ENCODE results near the gene TCF7L1. TPM values are rescaled to one million over a fixed set of nuclear protein-coding genes. Genes with fewer than 3 reads are reported as not detected.

Gene TCF7L1
- polyA plus RNA-seq, 1 donor (not counting 4 experiments of a cell fraction or from before 2014, with no cell fraction given) = 1.0 TPM

GRCh38 chr2:85159589-85159988 is 26.4 kb downstream of the TCF7L1 start:
- Histone ChIP-seq H3K4me3 (ENCODE audit: control insufficient read depth in 2 of 3, extremely low read depth in 1 of 3, insufficient read depth in 2 of 3, low read depth in 1 of 3, low read length in 3 of 3) (no peak overlapping the region), H3K27ac (ENCODE audit: control insufficient read depth, insufficient read depth, low read length) (no peak overlapping the region), H3K9ac (ENCODE audit: control insufficient read depth, extremely low read depth, insufficient read depth, low read length) (no peak overlapping the region), H3K27me3 (ENCODE audit: control insufficient read depth, extremely low read depth, insufficient read depth, low read length) (no peaks in the 10 kb centered on the region), H3K4me1 (ENCODE audit: control insufficient read depth, extremely low read depth, insufficient read depth, low read length) (no peaks in the 10 kb centered on the region), H4K20me1 (ENCODE audit: control insufficient read depth, extremely low read depth, insufficient read depth, low read length) (peaks cover 2% of the 10 kb centered on the region), H3K4me2 (ENCODE audit: control insufficient read depth, extremely low read depth, insufficient read depth, low read depth, low read length) (no peak overlapping the region), H3K79me2 (ENCODE audit: control insufficient read depth, insufficient read depth, low read length) (no peaks in the 10 kb centered on the region), H2AFZ (ENCODE audit: control insufficient read depth, low read length) (no peak overlapping the region), H3K36me3 (ENCODE audit: control insufficient read depth in 2 of 2, extremely low read depth in 1 of 2, insufficient read depth in 2 of 2, low read length in 2 of 2) (no peaks in the 10 kb centered on the region), H3K9me1 (ENCODE audit: control insufficient read depth, extremely low read depth, insufficient read depth, low read length) (no peaks in the 10 kb centered on the region), H3K9me3 (ENCODE audit: control insufficient read depth, low read depth, low read length) (no peaks in the 10 kb centered on the region)
- FAIRE-seq = no peak
- no peak for DNase-seq (ENCODE audit: low read depth, low spot score)
- dilution Hi-C loops (cut with MboI; ENCODE audit: extremely low pct_ligation_motif_present, low sequenced_read_pairs) = no loop called here
- no peak for TF ChIP-seq CTCF (optimal IDR thresholded peaks at IDR 0.05 in 1 of 3, IDR thresholded peaks at IDR 0.05 in 1 of 3, conservative IDR thresholded peaks at IDR 0.05 in 1 of 3; ENCODE audit: extremely low read depth in 1 of 3, insufficient read depth in 2 of 3, low read length in 3 of 3)
- no peak for TF ChIP-seq EZH2 (IDR thresholded peaks at IDR 0.05; ENCODE audit: low read length)

DNA sequence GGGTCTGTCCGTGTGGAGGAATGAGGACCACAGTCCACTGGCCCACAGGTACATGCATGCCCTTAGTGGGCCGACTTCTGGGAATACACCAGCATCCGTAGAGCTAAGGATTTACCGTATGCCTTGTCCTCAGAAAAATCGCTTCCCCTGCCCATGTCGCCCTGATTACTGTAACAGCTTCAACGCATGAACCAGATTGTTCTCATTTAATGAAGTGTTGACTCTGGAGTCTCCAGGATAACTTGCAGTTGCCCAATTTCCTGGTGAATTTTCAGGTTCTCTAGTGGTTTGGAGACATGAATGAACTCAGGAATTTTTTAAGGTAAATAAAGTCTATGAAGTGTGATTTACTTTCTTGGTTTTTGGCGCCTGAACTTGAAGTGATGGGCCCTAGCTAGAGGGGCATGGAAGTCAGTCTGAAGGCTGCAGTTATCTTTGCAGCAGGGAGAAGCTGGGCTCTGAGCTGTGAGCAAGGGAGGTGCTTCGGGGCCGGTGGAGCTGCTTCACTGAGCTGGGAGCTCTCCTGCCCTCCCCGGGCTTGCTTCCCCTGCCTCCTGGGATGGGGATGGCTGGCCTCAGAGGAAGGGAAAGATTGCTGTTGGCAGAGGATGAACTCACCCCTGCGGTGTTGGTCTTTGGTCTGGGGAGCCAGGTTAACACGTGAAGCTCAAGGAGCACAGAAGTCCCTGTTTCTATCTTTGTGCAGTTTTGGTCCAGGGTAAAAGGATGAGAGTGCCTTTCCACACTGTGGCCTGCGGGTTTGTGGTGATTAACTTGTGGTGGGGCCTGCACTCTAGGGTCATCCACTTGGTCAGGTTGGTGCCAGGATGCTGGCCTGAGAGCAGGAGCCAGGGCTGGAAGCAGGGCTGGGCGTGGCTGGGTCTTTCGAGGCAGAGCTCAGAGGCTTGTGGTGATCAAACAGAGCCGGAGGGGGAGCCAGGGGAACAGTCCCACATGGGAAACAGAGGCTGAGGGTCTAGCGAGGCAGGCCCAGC is 28.1 kb downstream of the TCF7L1 start:
- H3K9ac ChIP-seq (ENCODE audit: control insufficient read depth, extremely low read depth, insufficient read depth, low read length) = no peak overlapping the region
- no peak overlapping the region for H3K27ac ChIP-seq (ENCODE audit: control insufficient read depth, insufficient read depth, low read length)
- dilution Hi-C loops (cut with MboI; ENCODE audit: extremely low pct_ligation_motif_present, low sequenced_read_pairs) = no loop called here
- DNase-seq (ENCODE audit: low read depth, low spot score) (no peak), FAIRE-seq (no peak)
- peaks cover 2% of the 10 kb centered on the region for H4K20me1 ChIP-seq (ENCODE audit: control insufficient read depth, extremely low read depth, insufficient read depth, low read length)
- no peaks in the 10 kb centered on the region for H3K36me3 ChIP-seq (ENCODE audit: control insufficient read depth in 2 of 2, extremely low read depth in 1 of 2, insufficient read depth in 2 of 2, low read length in 2 of 2)
- H3K9me3 ChIP-seq (ENCODE audit: control insufficient read depth, low read depth, low read length) = no peaks in the 10 kb centered on the region
- H3K4me1 ChIP-seq (ENCODE audit: control insufficient read depth, extremely low read depth, insufficient read depth, low read length) = no peaks in the 10 kb centered on the region
- no peak overlapping the region for H2AFZ ChIP-seq (ENCODE audit: control insufficient read depth, low read length)
- no peak overlapping the region for H3K4me3 ChIP-seq (ENCODE audit: control insufficient read depth in 2 of 3, extremely low read depth in 1 of 3, insufficient read depth in 2 of 3, low read depth in 1 of 3, low read length in 3 of 3)
- no peaks in the 10 kb centered on the region for H3K79me2 ChIP-seq (ENCODE audit: control insufficient read depth, insufficient read depth, low read length)
- H3K27me3 ChIP-seq (ENCODE audit: control insufficient read depth, extremely low read depth, insufficient read depth, low read length) = no peaks in the 10 kb centered on the region
- no peak for TF ChIP-seq EZH2 (IDR thresholded peaks at IDR 0.05; ENCODE audit: low read length)
- TF ChIP-seq CTCF (optimal IDR thresholded peaks at IDR 0.05 in 1 of 3, IDR thresholded peaks at IDR 0.05 in 1 of 3, conservative IDR thresholded peaks at IDR 0.05 in 1 of 3; ENCODE audit: extremely low read depth in 1 of 3, insufficient read depth in 2 of 3, low read length in 3 of 3) = no peak
- no peak overlapping the region for H3K4me2 ChIP-seq (ENCODE audit: control insufficient read depth, extremely low read depth, insufficient read depth, low read depth, low read length)
- H3K9me1 ChIP-seq (ENCODE audit: control insufficient read depth, extremely low read depth, insufficient read depth, low read length) = no peaks in the 10 kb centered on the region

All from keratinocyte (primary cell).